HEK293 (cell line): Measurements from ENCODE around the gene LGALS8.

Experiments
- GLIS1 ChIP-seq: fragments of 450-650 bp; formaldehyde crosslinking; IDR thresholded peaks from 2 replicates; pipeline ENCODE4 v1.5.1; 2016; ENCODE audit warnings: missing biosample characterization, missing genetic modification characterization
- KLF10 ChIP-seq: fragments of 450-650 bp; IDR thresholded peaks from 2 replicates; pipeline ENCODE4 v1.5.1; 2018; ENCODE audit warnings: missing biosample characterization, mild to moderate bottlenecking, missing genetic modification characterization
- MZF1 ChIP-seq: fragments of 450-650 bp; formaldehyde crosslinking; IDR thresholded peaks from 2 replicates; pipeline ENCODE4 v1.5.1; 2017; ENCODE audit warnings: missing biosample characterization, missing genetic modification characterization, borderline replicate concordance
- REPIN1 ChIP-seq: fragments of 450-650 bp; formaldehyde crosslinking; IDR thresholded peaks from 2 replicates; pipeline ENCODE4 v1.5.1; 2017; ENCODE audit warnings: missing biosample characterization, missing genetic modification characterization, low read depth
- SCRT1 ChIP-seq: fragments of 450-650 bp; formaldehyde crosslinking; IDR thresholded peaks from 2 replicates; pipeline ENCODE4 v1.5.1; 2016; ENCODE audit warnings: missing biosample characterization, missing genetic modification characterization, borderline replicate concordance
- SP2 ChIP-seq: fragments of 450-650 bp; formaldehyde crosslinking; IDR thresholded peaks from 2 replicates; pipeline ENCODE4 v1.5.1; 2016; ENCODE audit warnings: missing biosample characterization, missing genetic modification characterization
- TRIM28 ChIP-seq: IDR thresholded peaks from 2 replicates; pipeline ENCODE4 v1.6.1; 2011; ENCODE audit warnings: low read length, control low read depth, borderline replicate concordance
- WT1 ChIP-seq: fragments of 450-650 bp; formaldehyde crosslinking; IDR thresholded peaks from 2 replicates; pipeline ENCODE4 v1.5.1; 2016; ENCODE audit warnings: missing biosample characterization, missing genetic modification characterization
- ZBTB11 ChIP-seq: fragments of 450-650 bp; formaldehyde crosslinking; conservative IDR thresholded peaks from 2 replicates; pipeline ENCODE4 v1.5.1; 2016; ENCODE audit warnings: low read depth, missing biosample characterization, missing genetic modification characterization
- ZFP3 ChIP-seq: fragments of 450-650 bp; formaldehyde crosslinking; IDR thresholded peaks from 2 replicates; pipeline ENCODE4 v1.5.1; 2016; ENCODE audit warnings: low read depth, missing biosample characterization, missing genetic modification characterization
- ZNF2 ChIP-seq: fragments of 450-650 bp; formaldehyde crosslinking; IDR thresholded peaks from 2 replicates; pipeline ENCODE4 v1.5.1; 2016; ENCODE audit warnings: missing biosample characterization, missing genetic modification characterization
- ZNF521 ChIP-seq: fragments of 450-650 bp; formaldehyde crosslinking; IDR thresholded peaks from 2 replicates; pipeline ENCODE4 v1.5.1; 2017; ENCODE audit warnings: missing biosample characterization, mild to moderate bottlenecking, missing genetic modification characterization
- ZNF530 ChIP-seq: fragments of 450-650 bp; formaldehyde crosslinking; IDR thresholded peaks from 2 replicates; pipeline ENCODE4 v1.5.1; 2016; ENCODE audit warnings: low read depth, missing biosample characterization, missing genetic modification characterization
- ZNF596 ChIP-seq: fragments of 450-650 bp; IDR thresholded peaks from 2 replicates; pipeline ENCODE4 v1.5.0; 2018; ENCODE audit warnings: missing biosample characterization, mild to moderate bottlenecking, missing genetic modification characterization, moderate library complexity
- ZNF639 ChIP-seq: fragments of 450-650 bp; formaldehyde crosslinking; IDR thresholded peaks from 2 replicates; pipeline ENCODE4 v1.5.1; 2016; ENCODE audit warnings: missing biosample characterization, missing genetic modification characterization
- ZNF658 ChIP-seq: fragments of 450-650 bp; formaldehyde crosslinking; IDR thresholded peaks from 2 replicates; pipeline ENCODE4; 2016; ENCODE audit warnings: missing biosample characterization, missing genetic modification characterization
- ZNF776 ChIP-seq: fragments of 450-650 bp; formaldehyde crosslinking; IDR thresholded peaks from 2 replicates; pipeline ENCODE4 v1.5.0; 2017; ENCODE audit warnings: missing biosample characterization, missing genetic modification characterization, borderline replicate concordance
- ZSCAN30 ChIP-seq: fragments of 450-650 bp; IDR thresholded peaks from 2 replicates; pipeline ENCODE4 v1.5.1; 2018; ENCODE audit warnings: missing biosample characterization, mild to moderate bottlenecking, missing genetic modification characterization, moderate library complexity
- TF ChIP-seq, protein P1 (sequence below): fragments of 450-650 bp; formaldehyde crosslinking; IDR thresholded peaks from 2 replicates; pipeline ENCODE4 v1.5.1; 2016; ENCODE audit warnings: missing biosample characterization, missing genetic modification characterization
- TF ChIP-seq, protein P2 (sequence below): fragments of 450-650 bp; formaldehyde crosslinking; IDR thresholded peaks from 2 replicates; pipeline ENCODE4 v1.5.1; 2016; ENCODE audit warnings: missing biosample characterization, missing genetic modification characterization
- TF ChIP-seq, protein P3 (sequence below): fragments of 450-650 bp; formaldehyde crosslinking; IDR thresholded peaks from 2 replicates; pipeline ENCODE4 v1.5.1; 2017; ENCODE audit warnings: missing biosample characterization, missing genetic modification characterization
- TF ChIP-seq, protein P4 (sequence below): fragments of 450-650 bp; formaldehyde crosslinking; IDR thresholded peaks from 2 replicates; pipeline ENCODE4 v1.5.1; 2016; ENCODE audit warnings: missing biosample characterization, missing genetic modification characterization

LGALS8 gene

DNA sequence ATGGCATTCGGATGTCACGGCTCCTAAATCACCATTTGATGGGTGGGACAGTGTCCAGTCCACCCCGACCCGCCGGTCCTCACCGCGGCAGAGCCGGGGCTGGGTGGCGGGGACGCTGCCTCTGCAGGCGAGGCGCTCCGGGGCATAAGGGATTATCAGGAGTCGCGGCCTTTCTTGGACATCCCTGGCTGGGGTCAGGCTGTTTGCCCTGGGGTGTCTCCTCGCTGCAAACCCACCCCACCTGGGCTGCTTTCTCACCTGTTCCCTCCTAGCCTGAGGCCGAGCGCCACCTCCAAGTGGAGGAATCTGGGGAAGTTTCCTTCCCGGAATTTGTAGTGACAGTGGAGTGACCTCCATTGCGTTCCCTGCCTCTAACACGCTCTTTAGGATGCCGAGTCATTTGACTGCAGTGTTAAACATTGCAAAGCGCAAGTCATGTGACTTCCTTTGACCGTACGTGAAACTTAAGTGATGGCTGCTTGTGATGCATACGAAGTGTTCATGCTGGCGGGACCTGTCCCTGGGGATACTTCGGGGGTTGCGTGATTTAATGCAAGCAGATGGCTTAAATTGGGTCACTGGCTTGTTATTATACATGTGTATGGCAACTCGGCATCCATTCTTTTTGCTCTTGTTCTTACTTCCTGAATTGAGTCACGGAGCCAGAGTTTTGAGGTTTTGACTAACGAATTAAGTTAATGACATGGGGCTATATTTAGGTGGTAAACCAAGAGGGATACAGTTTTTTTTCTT lies 536 bp downstream of the LGALS8 start (continued):
- TF ChIP-seq, protein P1, sequence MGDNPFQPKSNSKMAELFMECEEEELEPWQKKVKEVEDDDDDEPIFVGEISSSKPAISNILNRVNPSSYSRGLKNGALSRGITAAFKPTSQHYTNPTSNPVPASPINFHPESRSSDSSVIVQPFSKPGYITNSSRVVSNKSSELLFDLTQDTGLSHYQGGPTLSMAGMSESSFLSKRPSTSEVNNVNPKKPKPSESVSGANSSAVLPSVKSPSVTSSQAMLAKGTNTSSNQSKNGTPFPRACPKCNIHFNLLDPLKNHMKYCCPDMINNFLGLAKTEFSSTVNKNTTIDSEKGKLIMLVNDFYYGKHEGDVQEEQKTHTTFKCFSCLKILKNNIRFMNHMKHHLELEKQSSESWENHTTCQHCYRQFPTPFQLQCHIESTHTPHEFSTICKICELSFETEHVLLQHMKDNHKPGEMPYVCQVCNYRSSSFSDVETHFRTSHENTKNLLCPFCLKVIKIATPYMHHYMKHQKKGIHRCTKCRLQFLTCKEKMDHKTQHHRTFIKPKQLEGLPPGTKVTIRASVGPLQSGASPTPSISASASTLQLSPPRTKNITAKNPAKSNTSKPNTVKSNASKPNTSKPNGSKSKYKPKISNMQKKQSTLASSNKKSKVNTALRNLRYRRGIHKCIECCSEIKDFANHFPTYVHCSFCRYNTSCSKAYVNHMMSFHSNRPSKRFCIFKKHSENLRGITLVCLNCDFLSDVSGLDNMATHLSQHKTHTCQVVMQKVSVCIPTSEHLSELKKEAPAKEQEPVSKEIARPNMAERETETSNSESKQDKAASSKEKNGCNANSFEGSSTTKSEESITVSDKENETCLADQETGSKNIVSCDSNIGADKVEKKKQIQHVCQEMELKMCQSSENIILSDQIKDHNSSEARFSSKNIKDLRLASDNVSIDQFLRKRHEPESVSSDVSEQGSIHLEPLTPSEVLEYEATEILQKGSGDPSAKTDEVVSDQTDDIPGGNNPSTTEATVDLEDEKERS (tag by site-specific recombination): no peak
- TF ChIP-seq KLF10 (tag by site-specific recombination) (peak; percentile 62; the same call in 1 of the 2 replicates), GLIS1 (tag by site-specific recombination) (peak; percentile 19; the same call in 1 of the 2 replicates), ZNF2 (tag by site-specific recombination) (peak; percentile 50; the same call in 1 of the 2 replicates), ZNF639 (tag by site-specific recombination) (peak; percentile 84; the same call in 1 of the 2 replicates), REPIN1 (tag by site-specific recombination) (no peak), ZNF521 (tag by site-specific recombination) (no peak), ZFP3 (no peak), ZNF596 (tag by site-specific recombination) (no peak), ZNF776 (no peak), ZSCAN30 (peak; percentile 98), MZF1 (tag by site-specific recombination) (peak; percentile 17; the same call in 1 of the 2 replicates), ZNF658 (no peak), SP2 (tag by site-specific recombination) (peak; percentile 24; the same call in 1 of the 2 replicates), ZBTB11 (tag by site-specific recombination) (peak; percentile 83), WT1 (peak; percentile 23; the same call in 1 of the 2 replicates), SCRT1 (tag by site-specific recombination) (no peak), ZNF530 (tag by site-specific recombination) (no peak), TRIM28 (no peak)
- TF ChIP-seq, protein P2, sequence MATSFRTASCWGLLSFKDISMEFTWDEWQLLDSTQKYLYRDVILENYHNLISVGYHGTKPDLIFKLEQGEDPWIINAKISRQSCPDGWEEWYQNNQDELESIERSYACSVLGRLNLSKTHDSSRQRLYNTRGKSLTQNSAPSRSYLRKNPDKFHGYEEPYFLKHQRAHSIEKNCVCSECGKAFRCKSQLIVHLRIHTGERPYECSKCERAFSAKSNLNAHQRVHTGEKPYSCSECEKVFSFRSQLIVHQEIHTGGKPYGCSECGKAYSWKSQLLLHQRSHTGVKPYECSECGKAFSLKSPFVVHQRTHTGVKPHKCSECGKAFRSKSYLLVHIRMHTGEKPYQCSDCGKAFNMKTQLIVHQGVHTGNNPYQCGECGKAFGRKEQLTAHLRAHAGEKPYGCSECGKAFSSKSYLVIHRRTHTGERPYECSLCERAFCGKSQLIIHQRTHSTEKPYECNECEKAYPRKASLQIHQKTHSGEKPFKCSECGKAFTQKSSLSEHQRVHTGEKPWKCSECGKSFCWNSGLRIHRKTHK (tag by site-specific recombination): no peak
- TF ChIP-seq, protein P3, sequence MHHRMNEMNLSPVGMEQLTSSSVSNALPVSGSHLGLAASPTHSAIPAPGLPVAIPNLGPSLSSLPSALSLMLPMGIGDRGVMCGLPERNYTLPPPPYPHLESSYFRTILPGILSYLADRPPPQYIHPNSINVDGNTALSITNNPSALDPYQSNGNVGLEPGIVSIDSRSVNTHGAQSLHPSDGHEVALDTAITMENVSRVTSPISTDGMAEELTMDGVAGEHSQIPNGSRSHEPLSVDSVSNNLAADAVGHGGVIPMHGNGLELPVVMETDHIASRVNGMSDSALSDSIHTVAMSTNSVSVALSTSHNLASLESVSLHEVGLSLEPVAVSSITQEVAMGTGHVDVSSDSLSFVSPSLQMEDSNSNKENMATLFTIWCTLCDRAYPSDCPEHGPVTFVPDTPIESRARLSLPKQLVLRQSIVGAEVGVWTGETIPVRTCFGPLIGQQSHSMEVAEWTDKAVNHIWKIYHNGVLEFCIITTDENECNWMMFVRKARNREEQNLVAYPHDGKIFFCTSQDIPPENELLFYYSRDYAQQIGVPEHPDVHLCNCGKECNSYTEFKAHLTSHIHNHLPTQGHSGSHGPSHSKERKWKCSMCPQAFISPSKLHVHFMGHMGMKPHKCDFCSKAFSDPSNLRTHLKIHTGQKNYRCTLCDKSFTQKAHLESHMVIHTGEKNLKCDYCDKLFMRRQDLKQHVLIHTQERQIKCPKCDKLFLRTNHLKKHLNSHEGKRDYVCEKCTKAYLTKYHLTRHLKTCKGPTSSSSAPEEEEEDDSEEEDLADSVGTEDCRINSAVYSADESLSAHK (tag by site-specific recombination): no peak
- TF ChIP-seq, protein P4, sequence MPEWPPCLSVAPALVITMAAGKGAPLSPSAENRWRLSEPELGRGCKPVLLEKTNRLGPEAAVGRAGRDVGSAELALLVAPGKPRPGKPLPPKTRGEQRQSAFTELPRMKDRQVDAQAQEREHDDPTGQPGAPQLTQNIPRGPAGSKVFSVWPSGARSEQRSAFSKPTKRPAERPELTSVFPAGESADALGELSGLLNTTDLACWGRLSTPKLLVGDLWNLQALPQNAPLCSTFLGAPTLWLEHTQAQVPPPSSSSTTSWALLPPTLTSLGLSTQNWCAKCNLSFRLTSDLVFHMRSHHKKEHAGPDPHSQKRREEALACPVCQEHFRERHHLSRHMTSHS: no peak
